Calu3 (cell line): ENCODE results near the gene LCN1. TPM values are rescaled to one million over a fixed set of nuclear protein-coding genes. Genes with fewer than 3 reads are reported as not detected.

Source experiments
- BruUV-seq: library from RNA; stranded (reverse); fragments of 400-500 nt; replicated peaks from 2 replicates; lab custom pipeline; 2021; lab: Mats Ljungman, UMichigan
- CTCF ChIA-PET: fragments of 300-600 bp; sonication (Branson Sonifier 250); formaldehyde crosslinking; loops from one replicate; lab custom pipeline; 2022; ENCODE audit warnings: antibody characterized with exemption; lab: Charles Lee
- DNase-seq: peaks from one replicate; pipeline ENCODE4 v3.0.0; 2022
- H3K27ac Mint-ChIP-seq: one replicate; pipeline ENCODE4 v1.8.0; 2022; ENCODE audit warnings: mixed read lengths; ENCODE audit not compliant: unreplicated experiment
- H3K27me3 Mint-ChIP-seq: one replicate; pipeline ENCODE4 v1.8.0; 2022; ENCODE audit warnings: mixed read lengths; ENCODE audit not compliant: unreplicated experiment
- H3K36me3 Mint-ChIP-seq: one replicate; pipeline ENCODE4 v1.8.0; 2022; ENCODE audit warnings: mild to moderate bottlenecking, moderate library complexity, mixed read lengths; ENCODE audit not compliant: insufficient read depth, unreplicated experiment
- H3K4me1 Mint-ChIP-seq: one replicate; pipeline ENCODE4 v1.8.0; 2022; ENCODE audit warnings: mild to moderate bottlenecking, low read depth, mixed read lengths; ENCODE audit not compliant: unreplicated experiment
- H3K4me3 Mint-ChIP-seq: one replicate; pipeline ENCODE4 v1.8.0; 2022; ENCODE audit warnings: mild to moderate bottlenecking, low read depth, moderate library complexity, mixed read lengths; ENCODE audit not compliant: unreplicated experiment
- H3K9me3 Mint-ChIP-seq: one replicate; pipeline ENCODE4 v1.8.0; 2022; ENCODE audit warnings: low read depth, mixed read lengths; ENCODE audit not compliant: unreplicated experiment
- CTCF ChIP-seq: fragments of 200-600 bp; IDR thresholded peaks from one replicate; pipeline ENCODE4 v1.8.0; 2022; ENCODE audit warnings: antibody characterized with exemption; ENCODE audit not compliant: unreplicated experiment
- intact Hi-C: fragments of 100-400 bp; cut with micrococcal nuclease; formaldehyde crosslinking; loops from one replicate; pipeline ENCODE4 v1.10.0; 2022; ENCODE audit not compliant: unreplicated experiment
- total RNA-seq: library from RNA; stranded (reverse); gene quantifications from 2 replicates; pipeline ENCODE4 v1.2.3, GENCODE V29; 2022

The LCN1 gene
- total RNA-seq, 1 experiment from 2014 or later, result not detected

- Mint-ChIP-seq H3K4me1 (peaks cover 6% of the 10 kb centered on the region), H3K27me3 (peaks cover 43% of the 10 kb centered on the region), H3K36me3 (no peaks in the 10 kb centered on the region), H3K4me3 (no peak overlapping the region), H3K9me3 (no peaks in the 10 kb centered on the region), H3K27ac (no peak overlapping the region)
- no TSS peak for BruUV-seq
- DNase-seq, result no peak
- no peak for TF ChIP-seq CTCF
- intact Hi-C loops, result no loop called here
- CTCF ChIA-PET, result no interaction called here
Observed at GRCh38 chr9:135570456-135570855, 49.2 kb downstream of the LCN1 start.

GRCh38 chr9:135572233-135572632 lies 51.0 kb downstream of the LCN1 start:
- no peaks in the 10 kb centered on the region for H3K9me3 Mint-ChIP-seq
- BruUV-seq, result no TSS peak
- no peaks in the 10 kb centered on the region for H3K36me3 Mint-ChIP-seq

GRCh38 chr9:135573124-135573523 lies 51.9 kb downstream of the LCN1 start:
- DNase-seq, result no peak
- Mint-ChIP-seq H3K4me1 (no peaks in the 10 kb centered on the region), H3K4me3 (no peak overlapping the region), H3K36me3 (no peaks in the 10 kb centered on the region), H3K9me3 (no peaks in the 10 kb centered on the region), H3K27ac (no peak overlapping the region), H3K27me3 (peaks cover 17% of the 10 kb centered on the region)
- no peak for TF ChIP-seq CTCF
- no TSS peak for BruUV-seq
- CTCF ChIA-PET, result no interaction called here
- intact Hi-C loops, result no loop called here

More at GRCh38 chr9:135572233-135572632, 51.0 kb downstream of the LCN1 start:
- Mint-ChIP-seq H3K4me1 (no peaks in the 10 kb centered on the region), H3K27me3 (peaks cover 25% of the 10 kb centered on the region), H3K4me3 (no peak overlapping the region), H3K27ac (no peak overlapping the region)
- intact Hi-C loops, result no loop called here
- TF ChIP-seq CTCF, result no peak
- CTCF ChIA-PET, result no interaction called here
- no peak for DNase-seq

GRCh38 chr9:135574331-135574730 lies 53.1 kb downstream of the LCN1 start:
- Mint-ChIP-seq H3K27ac (no peak overlapping the region), H3K4me1 (no peaks in the 10 kb centered on the region), H3K4me3 (no peak overlapping the region), H3K27me3 (peaks cover 5% of the 10 kb centered on the region), H3K36me3 (no peaks in the 10 kb centered on the region), H3K9me3 (no peaks in the 10 kb centered on the region)
- CTCF ChIA-PET, result no interaction called here
- intact Hi-C loops, result no loop called here
- no peak for TF ChIP-seq CTCF
- no peak for DNase-seq
- no TSS peak for BruUV-seq
